Gastrocnemius medialis (tissue), 4 donors: Measurements from ENCODE around the gene CACNA2D2.

Experiments used
- POLR2A ChIP-seq, 2 donors: fragments of 450-650 bp; IDR thresholded peaks; one replicate each; pipeline ENCODE4 v1.6.1; 2017; ENCODE audit warnings: antibody characterized with exemption in 2 of 2, mild to moderate bottlenecking in 2 of 2, moderate library complexity in 2 of 2
- TF ChIP-seq, protein P1 (sequence below), 5 experiments: fragments of 450-650 bp in 3 of 5; fragments of 200-600 bp in 2 of 5; sonication (generic) in 2 of 5; IDR thresholded peaks in 4 of 5; conservative IDR thresholded peaks in 1 of 5; 1 replicate in 4 of 5; 2 replicates in 1 of 5; pipeline ENCODE4 v1.5.1; 2016 to 2019; ENCODE audit warnings: antibody characterized with exemption in 5 of 5, mild to moderate bottlenecking in 3 of 5, moderate library complexity in 3 of 5

DNA sequence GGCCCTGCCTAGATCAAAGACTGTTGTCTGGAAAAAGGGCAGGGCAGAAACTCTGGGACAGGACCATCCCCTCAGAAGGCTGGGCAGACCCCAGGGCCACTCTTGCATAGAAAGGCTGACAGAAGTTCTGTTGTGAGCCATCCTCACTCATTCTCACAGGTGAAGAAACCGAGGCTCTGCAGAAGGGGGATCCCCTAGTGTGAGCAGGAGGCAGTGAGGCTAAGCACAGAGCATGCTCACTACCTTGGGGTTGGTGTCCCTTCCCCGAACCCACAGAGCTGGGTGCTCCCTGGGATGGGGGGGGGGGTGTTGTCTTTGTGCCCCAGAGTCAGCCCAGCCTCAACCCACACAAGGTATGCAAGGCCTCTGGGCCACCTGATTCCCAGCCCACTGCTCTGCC lies 93.2 kb downstream of the CACNA2D2 start:
- TF ChIP-seq, protein P1, sequence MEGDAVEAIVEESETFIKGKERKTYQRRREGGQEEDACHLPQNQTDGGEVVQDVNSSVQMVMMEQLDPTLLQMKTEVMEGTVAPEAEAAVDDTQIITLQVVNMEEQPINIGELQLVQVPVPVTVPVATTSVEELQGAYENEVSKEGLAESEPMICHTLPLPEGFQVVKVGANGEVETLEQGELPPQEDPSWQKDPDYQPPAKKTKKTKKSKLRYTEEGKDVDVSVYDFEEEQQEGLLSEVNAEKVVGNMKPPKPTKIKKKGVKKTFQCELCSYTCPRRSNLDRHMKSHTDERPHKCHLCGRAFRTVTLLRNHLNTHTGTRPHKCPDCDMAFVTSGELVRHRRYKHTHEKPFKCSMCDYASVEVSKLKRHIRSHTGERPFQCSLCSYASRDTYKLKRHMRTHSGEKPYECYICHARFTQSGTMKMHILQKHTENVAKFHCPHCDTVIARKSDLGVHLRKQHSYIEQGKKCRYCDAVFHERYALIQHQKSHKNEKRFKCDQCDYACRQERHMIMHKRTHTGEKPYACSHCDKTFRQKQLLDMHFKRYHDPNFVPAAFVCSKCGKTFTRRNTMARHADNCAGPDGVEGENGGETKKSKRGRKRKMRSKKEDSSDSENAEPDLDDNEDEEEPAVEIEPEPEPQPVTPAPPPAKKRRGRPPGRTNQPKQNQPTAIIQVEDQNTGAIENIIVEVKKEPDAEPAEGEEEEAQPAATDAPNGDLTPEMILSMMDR (IDR thresholded peaks at IDR 0.05 in 4 of 5, conservative IDR thresholded peaks at IDR 0.05 in 1 of 5): no peak
- TF ChIP-seq POLR2A (IDR thresholded peaks at IDR 0.05): no peak
